ENCODE results near the gene BAIAP2. TPM values are rescaled to one million over a fixed set of nuclear protein-coding genes. Genes with fewer than 3 reads are reported as not detected.
A peak's percentile ranks its signal among the peaks of the same experiment; 100 is the strongest.

BAIAP2 gene
- total RNA-seq, 4 donors from 2014 or later: 35.8 to 86.8 (median 42.1) TPM

GRCh38 chr17:81081222-81082176, 46.5 kb downstream of the BAIAP2 start:
- no peaks in the 10 kb centered on the region for H3K27me3 ChIP-seq
- TF ChIP-seq POLR2A (IDR thresholded peaks at IDR 0.05) (no peak), CTCF (IDR thresholded peaks at IDR 0.05) (no peak)
- WGBS, 2 donors: 88 to 94% methylated on average over 24 to 26 of the region's 33 CpGs
- intact Hi-C loops (cut with DNase I): no loop called here
- H3K4me1 ChIP-seq: peaks cover 10 to 24% of the 10 kb centered on the region in 2 donors
- H3K4me3 ChIP-seq (replicated peaks in 1 of 3): no peak overlapping the region
- peaks cover 0 to 2% of the 10 kb centered on the region in 2 donors for H3K36me3 ChIP-seq
- H3K27ac ChIP-seq: peak overlapping the region in 2 of 3 donors; percentile 80 to 82
- no peaks in the 10 kb centered on the region for H3K9me3 ChIP-seq
- DNase-seq: no peak

GRCh38 chr17:81082177-81083073, 47.5 kb downstream of the BAIAP2 start:
- TF ChIP-seq POLR2A (IDR thresholded peaks at IDR 0.05): no peak
- TF ChIP-seq CTCF (IDR thresholded peaks at IDR 0.05): no peak
- Histone ChIP-seq H3K4me1 (peaks cover 10 to 30% of the 10 kb centered on the region in 2 donors), H3K27me3 (no peaks in the 10 kb centered on the region), H3K4me3 (replicated peaks in 1 of 3) (no peak overlapping the region), H3K9me3 (no peaks in the 10 kb centered on the region), H3K36me3 (peaks cover 0 to 2% of the 10 kb centered on the region in 2 donors), H3K27ac (peak overlapping the region; percentile 80 to 91 (median 82))
- 87 to 93% methylated on average over 27 to 31 of the region's 33 CpGs for WGBS, 2 donors
- intact Hi-C loops (cut with DNase I): no loop called here
- peak; percentile 27 to 43 for DNase-seq

- Histone ChIP-seq H3K36me3 (peaks cover 3 to 5% of the 10 kb centered on the region in 2 donors), H3K9me3 (no peaks in the 10 kb centered on the region), H3K27me3 (no peaks in the 10 kb centered on the region), H3K4me1 (peaks cover 10 to 31% of the 10 kb centered on the region in 2 donors), H3K4me3 (replicated peaks in 1 of 3) (no peak overlapping the region), H3K27ac (peak overlapping the region; percentile 80 to 91 (median 82))
- DNase-seq: peak; percentile 85 to 88
- intact Hi-C loops (cut with DNase I): no loop called here
- peak in 1 of 2 donors; percentile 39 for TF ChIP-seq POLR2A (IDR thresholded peaks at IDR 0.05)
- no peak for TF ChIP-seq CTCF (IDR thresholded peaks at IDR 0.05)
- WGBS, 2 donors: 30 to 64% methylated on average over 13 to 18 of the region's 27 CpGs
Measured at GRCh38 chr17:81083125-81083765, 48.3 kb downstream of the BAIAP2 start.

- intact Hi-C loops (cut with DNase I): no loop called here
- Histone ChIP-seq H3K27ac (peak overlapping the region; percentile 10 to 80 (median 19)), H3K9me3 (no peaks in the 10 kb centered on the region), H3K4me3 (replicated peaks in 1 of 3) (no peak overlapping the region), H3K4me1 (peaks cover 10 to 31% of the 10 kb centered on the region in 2 donors), H3K27me3 (no peaks in the 10 kb centered on the region), H3K36me3 (peaks cover 10% of the 10 kb centered on the region in 2 donors)
- peak; percentile 38 to 61 for DNase-seq
- TF ChIP-seq POLR2A (IDR thresholded peaks at IDR 0.05): no peak
- TF ChIP-seq CTCF (IDR thresholded peaks at IDR 0.05): no peak
- WGBS, 2 donors: 79 to 87% methylated on average over 20 to 25 of the region's 26 CpGs
Measured at GRCh38 chr17:81084680-81085419, 49.9 kb downstream of the BAIAP2 start.

Measured in thyroid gland (tissue), 4 donors.